Ovary (tissue), 3 donors: ENCODE data around the gene CD72.

Experiments
- EP300 ChIP-seq: sonication (generic); formaldehyde crosslinking; IDR thresholded peaks from one replicate; pipeline ENCODE4 v1.6.1; 2017; ENCODE audit warnings: antibody characterized with exemption
- POLR2A ChIP-seq: fragments of 450-650 bp; IDR thresholded peaks from one replicate; pipeline ENCODE4 v1.6.1; 2017; ENCODE audit warnings: antibody characterized with exemption, mild to moderate bottlenecking, moderate library complexity
- TF ChIP-seq, protein P1 (sequence below), 3 donors: fragments of 450-650 bp in 2 of 3; fragments of 200-600 bp in 1 of 3; IDR thresholded peaks; one replicate each; pipeline versions ENCODE4 v1.5.1 to v1.8.0; 2016 to 2022; ENCODE audit warnings: antibody characterized with exemption in 3 of 3, mild to moderate bottlenecking in 1 of 3
- donor health status: DM: no; HTN: no; CAD: no.

- TF ChIP-seq, protein P1, sequence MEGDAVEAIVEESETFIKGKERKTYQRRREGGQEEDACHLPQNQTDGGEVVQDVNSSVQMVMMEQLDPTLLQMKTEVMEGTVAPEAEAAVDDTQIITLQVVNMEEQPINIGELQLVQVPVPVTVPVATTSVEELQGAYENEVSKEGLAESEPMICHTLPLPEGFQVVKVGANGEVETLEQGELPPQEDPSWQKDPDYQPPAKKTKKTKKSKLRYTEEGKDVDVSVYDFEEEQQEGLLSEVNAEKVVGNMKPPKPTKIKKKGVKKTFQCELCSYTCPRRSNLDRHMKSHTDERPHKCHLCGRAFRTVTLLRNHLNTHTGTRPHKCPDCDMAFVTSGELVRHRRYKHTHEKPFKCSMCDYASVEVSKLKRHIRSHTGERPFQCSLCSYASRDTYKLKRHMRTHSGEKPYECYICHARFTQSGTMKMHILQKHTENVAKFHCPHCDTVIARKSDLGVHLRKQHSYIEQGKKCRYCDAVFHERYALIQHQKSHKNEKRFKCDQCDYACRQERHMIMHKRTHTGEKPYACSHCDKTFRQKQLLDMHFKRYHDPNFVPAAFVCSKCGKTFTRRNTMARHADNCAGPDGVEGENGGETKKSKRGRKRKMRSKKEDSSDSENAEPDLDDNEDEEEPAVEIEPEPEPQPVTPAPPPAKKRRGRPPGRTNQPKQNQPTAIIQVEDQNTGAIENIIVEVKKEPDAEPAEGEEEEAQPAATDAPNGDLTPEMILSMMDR (IDR thresholded peaks at IDR 0.05), result no peak
- no peak for TF ChIP-seq POLR2A
- no peak for TF ChIP-seq EP300
These were observed 21.4 kb upstream of the CD72 start for GRCh38 chr9:35639631-35640030.
